Uterus (tissue), 4 donors: ENCODE measurements around the gene IL16. TPM values are rescaled to one million over a fixed set of nuclear protein-coding genes. Genes with fewer than 3 reads are reported as not detected.

Experiments used
- DNase-seq, 2 donors: peaks; one replicate each; pipeline ENCODE4 v3.0.0-alpha.2; 2019 to 2020
- H3K27ac ChIP-seq, 2 donors: fragments of 200-600 bp; sonication (generic); 1 replicate in 1 of 2; 2 replicates in 1 of 2; pipeline ENCODE4 v1.5.1; 2016 to 2018
- H3K27me3 ChIP-seq, 2 donors: fragments of 200-600 bp; sonication (generic); one replicate each; pipeline ENCODE4 v1.5.1; 2018 to 2019; ENCODE audit warnings: control low read depth in 1 of 2
- H3K36me3 ChIP-seq, 2 donors: fragments of 200-600 bp; sonication (generic); one replicate each; pipeline ENCODE4 v1.5.1; 2019; ENCODE audit warnings: control low read depth in 1 of 2
- H3K4me1 ChIP-seq, 2 donors: fragments of 200-600 bp; sonication (generic); one replicate each; pipeline ENCODE4 v1.5.1; 2018 to 2019; ENCODE audit warnings: control low read depth in 1 of 2
- H3K4me3 ChIP-seq, 2 donors: fragments of 200-600 bp; sonication (generic); 1 replicate in 1 of 2; 2 replicates in 1 of 2; pipeline ENCODE4 v1.5.1; 2018 to 2019; ENCODE audit warnings: mild to moderate bottlenecking in 1 of 2
- H3K9me3 ChIP-seq, 2 donors: fragments of 200-600 bp; sonication (generic); one replicate each; pipeline ENCODE4 v1.5.1; 2019; ENCODE audit warnings: control low read depth in 1 of 2
- POLR2A ChIP-seq, 2 donors: fragments of 450-650 bp; IDR thresholded peaks; one replicate each; pipeline ENCODE4 v1.6.1; 2016; ENCODE audit warnings: antibody characterized with exemption in 2 of 2, mild to moderate bottlenecking in 1 of 2, moderate library complexity in 1 of 2
- intact Hi-C: fragments of 100-400 bp; cut with DNase I; formaldehyde crosslinking; loops from one replicate; pipeline ENCODE4 v1.15.1; 2023; ENCODE audit warnings: low total_unique reads
- total RNA-seq, 4 donors: library from RNA; depleted of rRNA in 3 of 4; stranded (reverse); fragments of >200 nt in 3 of 4; gene quantifications; one replicate each; pipeline versions ENCODE4 v1.1.0 to v1.2.4, GENCODE V29; 2014 to 2023
- TF ChIP-seq, protein P1 (sequence below), 4 experiments: fragments of 200-600 bp in 2 of 4; fragments of 450-650 bp in 2 of 4; sonication (generic) in 2 of 4; IDR thresholded peaks; one replicate each; pipeline ENCODE4 v1.5.1; 2016 to 2019; ENCODE audit warnings: antibody characterized with exemption in 4 of 4, mild to moderate bottlenecking in 2 of 4, moderate library complexity in 1 of 4
- donor health status: DM: yes; HTN: yes; CAD: no.

IL16 gene
- total RNA-seq, 4 donors from 2014 or later: 16.6 to 69.2 (median 23.1) TPM

GRCh38 chr15:81161160-81161673 lies 35.5 kb upstream of the IL16 start:
- TF ChIP-seq, protein P1, sequence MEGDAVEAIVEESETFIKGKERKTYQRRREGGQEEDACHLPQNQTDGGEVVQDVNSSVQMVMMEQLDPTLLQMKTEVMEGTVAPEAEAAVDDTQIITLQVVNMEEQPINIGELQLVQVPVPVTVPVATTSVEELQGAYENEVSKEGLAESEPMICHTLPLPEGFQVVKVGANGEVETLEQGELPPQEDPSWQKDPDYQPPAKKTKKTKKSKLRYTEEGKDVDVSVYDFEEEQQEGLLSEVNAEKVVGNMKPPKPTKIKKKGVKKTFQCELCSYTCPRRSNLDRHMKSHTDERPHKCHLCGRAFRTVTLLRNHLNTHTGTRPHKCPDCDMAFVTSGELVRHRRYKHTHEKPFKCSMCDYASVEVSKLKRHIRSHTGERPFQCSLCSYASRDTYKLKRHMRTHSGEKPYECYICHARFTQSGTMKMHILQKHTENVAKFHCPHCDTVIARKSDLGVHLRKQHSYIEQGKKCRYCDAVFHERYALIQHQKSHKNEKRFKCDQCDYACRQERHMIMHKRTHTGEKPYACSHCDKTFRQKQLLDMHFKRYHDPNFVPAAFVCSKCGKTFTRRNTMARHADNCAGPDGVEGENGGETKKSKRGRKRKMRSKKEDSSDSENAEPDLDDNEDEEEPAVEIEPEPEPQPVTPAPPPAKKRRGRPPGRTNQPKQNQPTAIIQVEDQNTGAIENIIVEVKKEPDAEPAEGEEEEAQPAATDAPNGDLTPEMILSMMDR (IDR thresholded peaks at IDR 0.05): no peak
- Histone ChIP-seq H3K9me3 (no peaks in the 10 kb centered on the region), H3K4me3 (no peak overlapping the region), H3K36me3 (no peaks in the 10 kb centered on the region), H3K27ac (peak overlapping the region; percentile 20 to 51), H3K4me1 (peaks cover 0 to 7% of the 10 kb centered on the region in 2 donors), H3K27me3 (no peaks in the 10 kb centered on the region)
- intact Hi-C loops: no loop called here
- DNase-seq: no peak

GRCh38 chr15:81161851-81162250 lies 34.8 kb upstream of the IL16 start:
- no peaks in the 10 kb centered on the region for H3K9me3 ChIP-seq
- no peak overlapping the region for H3K4me3 ChIP-seq
- no peaks in the 10 kb centered on the region for H3K27me3 ChIP-seq
- H3K36me3 ChIP-seq: no peaks in the 10 kb centered on the region
- TF ChIP-seq POLR2A (IDR thresholded peaks at IDR 0.05): no peak
- TF ChIP-seq, protein P1 (IDR thresholded peaks at IDR 0.05): no peak
- peaks cover 5 to 7% of the 10 kb centered on the region in 2 donors for H3K4me1 ChIP-seq
- peak overlapping the region in 1 of 2 donors; percentile 51 for H3K27ac ChIP-seq
- no peak for DNase-seq
- intact Hi-C loops: no loop called here

GRCh38 chr15:81163961-81164800 lies 32.5 kb upstream of the IL16 start:
- Histone ChIP-seq H3K27ac (peak overlapping the region; percentile 3 to 28), H3K4me1 (peaks cover 7 to 10% of the 10 kb centered on the region in 2 donors)
- DNase-seq: no peak

GRCh38 chr15:81165535-81165934 lies 31.1 kb upstream of the IL16 start:
- no peaks in the 10 kb centered on the region for H3K27me3 ChIP-seq
- no peaks in the 10 kb centered on the region for H3K9me3 ChIP-seq
- H3K4me3 ChIP-seq: no peak overlapping the region
- TF ChIP-seq POLR2A (IDR thresholded peaks at IDR 0.05): no peak
- TF ChIP-seq, protein P1 (IDR thresholded peaks at IDR 0.05): no peak
- no peaks in the 10 kb centered on the region for H3K36me3 ChIP-seq
- intact Hi-C loops: no loop called here
- no peak for DNase-seq
- peaks cover 3 to 10% of the 10 kb centered on the region in 2 donors for H3K4me1 ChIP-seq
- H3K27ac ChIP-seq: no peak overlapping the region

More at GRCh38 chr15:81163961-81164800, 32.5 kb upstream of the IL16 start:
- intact Hi-C loops: no loop called here
- TF ChIP-seq, protein P1 (IDR thresholded peaks at IDR 0.05): no peak
- TF ChIP-seq POLR2A (IDR thresholded peaks at IDR 0.05): no peak
- H3K36me3 ChIP-seq: no peaks in the 10 kb centered on the region
- H3K9me3 ChIP-seq: no peaks in the 10 kb centered on the region
- no peak overlapping the region for H3K4me3 ChIP-seq
- H3K27me3 ChIP-seq: no peaks in the 10 kb centered on the region

DNA sequence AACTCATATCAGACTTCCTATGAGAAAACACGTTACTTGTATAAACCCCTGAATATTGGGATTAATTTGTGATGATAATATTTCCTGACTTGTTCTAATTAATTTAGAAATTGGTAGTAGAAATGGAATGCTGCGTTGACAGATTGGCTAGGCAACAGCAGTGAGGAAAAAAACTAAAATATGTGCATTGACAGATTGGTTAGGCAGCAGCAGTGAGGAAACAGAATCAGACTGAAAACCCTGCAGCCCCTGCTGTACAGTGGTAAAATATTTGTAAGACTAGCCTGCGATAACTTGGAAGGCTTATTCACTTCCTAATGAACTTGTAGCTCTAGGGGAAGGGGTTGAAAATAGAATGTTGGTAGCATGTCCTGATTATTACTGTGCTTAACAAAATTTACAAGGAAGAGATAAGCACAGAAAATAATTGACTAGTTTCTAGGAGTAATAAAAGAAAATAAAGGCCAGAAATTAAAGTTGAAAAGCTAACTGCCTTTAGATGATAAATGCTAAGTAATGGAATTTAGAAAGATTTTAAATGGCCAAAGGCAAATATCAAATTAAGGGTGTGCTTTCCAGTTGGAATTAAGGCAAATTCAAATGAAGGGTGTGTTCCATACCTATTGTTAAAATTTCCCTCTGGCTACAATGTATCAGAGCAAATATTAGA lies 29.9 kb upstream of the IL16 start:
- no peak for DNase-seq
- H3K27me3 ChIP-seq: no peaks in the 10 kb centered on the region
- H3K4me3 ChIP-seq: no peak overlapping the region
- H3K9me3 ChIP-seq: no peaks in the 10 kb centered on the region
- TF ChIP-seq, protein P1 (IDR thresholded peaks at IDR 0.05): no peak
- no peak for TF ChIP-seq POLR2A (IDR thresholded peaks at IDR 0.05)
- peak overlapping the region; percentile 39 to 59 for H3K27ac ChIP-seq
- H3K36me3 ChIP-seq: no peaks in the 10 kb centered on the region
- intact Hi-C loops: no loop called here
- peaks cover 0 to 10% of the 10 kb centered on the region in 2 donors for H3K4me1 ChIP-seq
